Skeletal muscle cell (primary cell): ENCODE data around the gene TMC4.
A peak's percentile ranks its signal among the peaks of the same experiment; 100 is the strongest.

Source experiments
- DNase-seq: peaks from one replicate; pipeline ENCODE4 v3.0.0-alpha.2; 2010; ENCODE audit warnings: low read depth
- H3K4me3 ChIP-seq: 2 replicates; pipeline ENCODE4 v1.5.1; 2011; ENCODE audit warnings: low read depth, mild to moderate bottlenecking, control low read depth, low read length, moderate library complexity

TMC4 gene

GRCh38 chr19:54138489-54139256 is 34.3 kb downstream of the TMC4 start:
- H3K4me3 ChIP-seq = peak overlapping the region; percentile 83
- no peak for DNase-seq

- DNase-seq = no peak
These were observed 35.1 kb downstream of the TMC4 start, which contains the start of gene CNOT3 for GRCh38 chr19:54137699-54138488. Gene CNOT3 (plus strand): TSS chr19:54137762. CDS start chr19:54142979, 5,217 bp downstream.

GRCh38 chr19:54136864-54137698 is 35.9 kb downstream of the TMC4 start:
- DNase-seq = peak; percentile 100
- H3K4me3 ChIP-seq = peak overlapping the region; percentile 83

More at GRCh38 chr19:54137699-54138488, 35.1 kb downstream of the TMC4 start, which contains the start of gene CNOT3:
- peak within 1 kb of the TSS; percentile 83 for H3K4me3 ChIP-seq

GRCh38 chr19:54136086-54136863 is 36.7 kb downstream of the TMC4 start:
- DNase-seq = no peak
- peak overlapping the region; percentile 55 for H3K4me3 ChIP-seq

GRCh38 chr19:54133957-54134590 is 38.9 kb downstream of the TMC4 start:
- no peak for DNase-seq
- H3K4me3 ChIP-seq = no peak overlapping the region

- no peak for DNase-seq
- H3K4me3 ChIP-seq = no peak overlapping the region
These were observed 39.5 kb downstream of the TMC4 start for GRCh38 chr19:54133312-54133956.

GRCh38 chr19:54129617-54129996 is 43.4 kb downstream of the TMC4 start:
- no peak overlapping the region for H3K4me3 ChIP-seq
- no peak for DNase-seq

GRCh38 chr19:54128796-54129616 is 44.0 kb downstream of the TMC4 start:
- H3K4me3 ChIP-seq = no peak overlapping the region

GRCh38 chr19:54128441-54128725 is 44.6 kb downstream of the TMC4 start:
- H3K4me3 ChIP-seq = no peak overlapping the region
- no peak for DNase-seq

More at GRCh38 chr19:54128796-54129616, 44.0 kb downstream of the TMC4 start:
- no peak for DNase-seq

GRCh38 chr19:54127688-54128440 is 45.1 kb downstream of the TMC4 start:
- H3K4me3 ChIP-seq = no peak overlapping the region
- DNase-seq = no peak

- no peak for DNase-seq
- no peak overlapping the region for H3K4me3 ChIP-seq
These were observed 47.2 kb downstream of the TMC4 start for GRCh38 chr19:54125713-54126112.

- DNase-seq = no peak
- H3K4me3 ChIP-seq = no peak overlapping the region
These were observed 48.6 kb downstream of the TMC4 start for GRCh38 chr19:54124393-54124792.

GRCh38 chr19:54123682-54124081 is 49.3 kb downstream of the TMC4 start:
- H3K4me3 ChIP-seq = no peak overlapping the region
- DNase-seq = no peak

- no peak overlapping the region for H3K4me3 ChIP-seq
- no peak for DNase-seq
These were observed 51.7 kb downstream of the TMC4 start for GRCh38 chr19:54121259-54121658.

GRCh38 chr19:54115109-54116063 is 57.6 kb downstream of the TMC4 start, which contains the start of the genes PRPF31 and TFPT:
Gene PRPF31 (plus strand): TSS chr19:54115754. CDS start chr19:54118279, 2,525 bp downstream.
Gene TFPT (minus strand): TSS chr19:54115657. CDS start chr19:54115269, 388 bp downstream.
- H3K4me3 ChIP-seq = peak within 1 kb of the TSS; percentile 94
- DNase-seq = peak; percentile 91
